Measurements from ENCODE around the gene CSTPP1.

Gene CSTPP1

DNA sequence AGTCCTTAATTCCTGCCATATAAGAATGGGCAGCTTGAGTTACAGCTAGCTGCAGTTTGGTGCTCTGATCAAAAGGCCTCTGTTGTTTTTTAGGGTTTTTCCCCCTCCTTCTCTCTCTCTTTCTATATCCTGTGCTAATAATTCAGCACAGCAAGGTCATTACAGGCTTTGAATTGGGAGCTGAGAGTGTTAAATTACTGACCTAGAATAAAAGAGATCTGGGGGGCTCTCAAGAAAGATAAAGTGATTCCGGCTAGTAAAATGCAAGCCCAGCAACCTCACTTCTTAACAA is 84.9 kb downstream of the CSTPP1 start:
- DNase-seq (ENCODE audit: extremely low spot score, insufficient read length, low read depth) (no peak), FAIRE-seq (no peak)

DNA sequence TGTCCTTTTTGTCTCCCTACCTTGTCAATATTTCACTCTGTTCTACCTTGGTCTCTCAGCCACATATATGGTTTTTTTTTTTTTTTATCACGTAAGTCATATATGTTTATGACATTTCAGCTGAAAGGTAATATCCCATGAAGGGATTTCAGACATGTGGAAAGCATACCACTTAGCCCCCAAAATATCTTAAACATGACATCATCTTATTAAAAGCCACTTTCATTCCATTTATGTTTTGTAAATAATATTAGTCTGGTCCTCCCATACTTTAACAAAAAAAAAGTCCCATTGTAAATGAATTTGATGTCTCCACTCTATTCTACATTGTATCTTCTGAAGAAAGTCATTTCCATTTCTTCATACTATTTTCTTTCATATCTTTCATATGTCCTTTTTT is 85.4 kb downstream of the CSTPP1 start:
- FAIRE-seq: no peak
- no peak for DNase-seq (ENCODE audit: extremely low spot score, insufficient read length, low read depth)

DNA sequence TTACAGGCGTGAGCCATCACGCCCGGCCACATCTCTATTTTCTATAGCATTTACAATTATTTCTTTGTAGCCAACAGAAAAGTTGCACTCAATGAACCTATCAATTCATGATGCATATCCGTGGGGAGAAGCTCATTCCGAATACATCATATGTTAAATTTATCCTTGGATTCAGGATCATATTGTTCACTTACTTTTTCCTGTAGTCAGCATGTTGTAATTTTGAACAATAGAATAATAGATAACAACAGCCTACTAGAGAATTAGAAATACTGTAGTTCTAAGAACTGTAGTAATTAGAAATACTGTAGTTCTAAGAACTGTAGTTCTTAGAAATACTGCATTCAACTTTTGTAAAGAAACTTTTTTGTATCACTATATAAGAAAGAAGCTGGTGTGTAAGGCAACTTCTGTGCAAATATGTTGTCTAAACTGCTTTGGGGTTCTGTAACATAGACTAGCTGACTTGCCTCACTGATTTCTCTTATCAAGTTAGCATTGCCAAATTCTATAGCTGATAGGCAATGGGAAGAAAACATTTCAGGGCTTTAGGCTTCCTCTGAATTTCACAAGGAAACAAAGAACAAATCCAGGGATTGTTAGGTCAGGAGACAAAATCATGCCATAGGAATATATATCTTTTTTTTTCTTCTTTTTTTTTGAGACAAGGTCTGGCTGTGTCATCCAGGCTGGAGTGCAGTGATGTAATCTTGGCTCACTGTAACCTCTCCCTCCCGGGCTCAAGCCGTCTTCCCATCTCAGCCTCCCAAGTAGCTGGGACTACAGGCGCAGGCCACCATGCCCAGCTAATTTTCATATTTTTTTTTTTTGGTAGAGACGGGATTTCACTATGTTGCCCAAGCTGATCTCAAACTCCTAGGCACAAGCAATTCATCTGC is 91.9 kb downstream of the CSTPP1 start:
- FAIRE-seq (no peak), DNase-seq (ENCODE audit: extremely low spot score, insufficient read length, low read depth) (no peak)

DNA sequence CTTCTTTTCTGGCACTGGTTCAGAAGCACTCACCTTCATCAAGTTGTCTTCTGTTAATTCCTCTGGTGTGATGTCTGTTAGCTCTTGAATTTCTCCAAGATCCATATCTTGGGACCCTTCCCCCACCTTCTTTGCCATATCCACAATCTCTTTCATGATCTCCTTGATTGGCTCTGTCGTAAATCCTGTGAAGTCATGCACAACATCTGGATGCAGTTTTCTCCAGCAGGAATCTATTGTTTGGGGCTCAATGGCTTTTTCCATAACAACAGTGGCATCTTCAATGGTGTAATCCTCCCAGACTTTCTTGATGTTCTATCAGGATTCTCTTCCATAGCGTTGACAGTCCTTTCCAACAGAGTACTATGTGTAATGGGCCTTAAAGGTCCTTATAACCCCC is 96.9 kb downstream of the CSTPP1 start:
- FAIRE-seq (no peak), DNase-seq (ENCODE audit: extremely low spot score, insufficient read length, low read depth) (no peak)

DNA sequence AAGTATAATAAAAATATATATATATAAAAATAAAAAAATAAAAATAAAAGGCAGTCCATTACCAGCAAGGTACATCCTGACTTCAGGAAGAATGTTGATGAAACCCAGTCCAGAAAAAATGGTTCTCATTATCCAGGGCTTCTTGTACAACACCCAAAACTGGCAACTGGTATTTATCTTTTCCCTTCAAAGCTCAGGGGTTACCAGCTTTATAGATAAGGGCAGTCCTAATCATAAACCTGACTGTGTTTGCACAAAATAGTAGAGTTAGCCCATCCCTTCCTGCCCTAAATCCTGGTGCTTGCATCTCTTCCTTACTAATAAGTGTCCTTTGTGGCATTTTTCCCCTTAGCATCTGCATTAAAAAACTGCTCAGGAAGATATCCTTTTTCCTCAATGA is 97.5 kb downstream of the CSTPP1 start:
- DNase-seq (ENCODE audit: extremely low spot score, insufficient read length, low read depth): no peak

DNA sequence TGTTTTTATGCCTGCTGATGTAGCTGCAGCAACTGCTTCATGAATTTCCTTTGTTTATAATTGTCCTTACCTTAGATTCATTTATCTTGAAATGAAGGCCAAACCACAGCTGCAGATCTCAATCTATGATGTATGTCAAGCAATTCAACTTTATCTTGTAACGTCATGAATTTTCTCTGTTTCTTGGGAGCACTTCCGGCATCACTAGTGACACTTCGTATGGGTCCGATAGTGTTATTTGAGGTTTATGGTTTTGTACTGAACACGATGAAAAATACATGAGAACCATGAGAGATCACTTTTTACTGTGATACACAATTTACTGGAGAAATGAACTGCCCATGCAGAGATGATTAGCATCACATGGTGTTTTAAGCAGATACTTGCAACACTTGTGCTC is 98.5 kb downstream of the CSTPP1 start:
- no peak for DNase-seq (ENCODE audit: extremely low spot score, insufficient read length, low read depth)
- FAIRE-seq: no peak

More for the DNA sequence above, 97.5 kb downstream of the CSTPP1 start:
- no peak for FAIRE-seq

DNA sequence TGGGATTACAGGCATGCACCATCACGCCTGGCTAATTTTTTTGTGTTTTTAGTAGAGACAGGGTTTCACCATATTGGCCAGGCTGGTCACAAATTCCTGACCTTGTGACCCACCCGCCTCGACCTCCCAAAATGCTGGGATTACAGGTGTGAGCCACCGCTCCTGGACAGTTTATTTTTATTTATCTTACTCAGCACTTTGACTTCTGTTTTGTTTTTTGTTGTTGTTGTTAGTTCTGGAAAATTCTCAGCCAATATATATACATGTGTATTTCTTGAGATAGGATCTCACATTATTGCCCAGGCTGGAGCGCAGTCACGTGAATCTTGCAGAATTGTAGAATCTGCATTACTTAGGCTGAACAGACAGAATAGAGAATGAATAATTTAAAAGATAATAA is 107.6 kb downstream of the CSTPP1 start:
- DNase-seq (ENCODE audit: extremely low spot score, insufficient read length, low read depth) (no peak), FAIRE-seq (no peak)

DNA sequence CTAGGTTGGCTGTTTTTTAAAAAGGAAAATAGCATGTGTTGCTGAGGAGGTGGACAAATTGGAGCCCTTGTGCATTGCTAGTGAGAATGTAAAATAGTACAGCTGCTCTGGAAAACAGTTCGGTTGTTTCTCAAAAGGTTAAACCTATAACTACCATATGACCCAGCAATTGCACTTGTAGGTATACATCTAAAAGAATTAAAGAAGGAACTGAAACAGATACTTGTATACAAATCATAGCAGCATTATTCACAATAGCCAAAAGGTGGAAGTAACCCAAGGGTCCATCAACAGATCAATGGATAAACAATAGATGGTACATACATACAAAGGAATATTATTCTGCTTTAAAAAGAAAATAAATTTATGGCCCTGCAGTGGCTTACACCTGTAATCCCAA is 111.4 kb downstream of the CSTPP1 start:
- no peak for FAIRE-seq

DNA sequence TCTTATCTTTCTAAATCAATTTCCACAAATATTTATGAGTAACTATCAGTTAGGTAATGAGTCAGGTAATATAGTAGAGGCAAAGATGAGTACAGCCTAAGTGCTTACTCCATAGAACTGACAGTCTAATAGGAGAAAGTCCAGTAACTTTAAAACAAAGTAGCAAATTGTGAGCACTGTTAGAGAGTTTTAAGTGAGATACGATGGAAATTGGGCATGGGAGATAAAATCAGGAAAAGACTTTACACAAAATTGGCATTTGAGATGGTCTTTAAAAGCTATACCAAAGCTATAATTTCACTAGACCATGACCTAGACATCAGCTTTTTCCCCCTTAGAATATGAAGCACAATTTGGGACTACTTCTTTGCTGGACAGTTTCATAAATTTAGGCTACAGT is 113.7 kb downstream of the CSTPP1 start:
- DNase-seq (ENCODE audit: extremely low spot score, insufficient read length, low read depth) (no peak), FAIRE-seq (no peak)

More for the DNA sequence above, 111.4 kb downstream of the CSTPP1 start:
- DNase-seq (ENCODE audit: extremely low spot score, insufficient read length, low read depth): no peak

DNA sequence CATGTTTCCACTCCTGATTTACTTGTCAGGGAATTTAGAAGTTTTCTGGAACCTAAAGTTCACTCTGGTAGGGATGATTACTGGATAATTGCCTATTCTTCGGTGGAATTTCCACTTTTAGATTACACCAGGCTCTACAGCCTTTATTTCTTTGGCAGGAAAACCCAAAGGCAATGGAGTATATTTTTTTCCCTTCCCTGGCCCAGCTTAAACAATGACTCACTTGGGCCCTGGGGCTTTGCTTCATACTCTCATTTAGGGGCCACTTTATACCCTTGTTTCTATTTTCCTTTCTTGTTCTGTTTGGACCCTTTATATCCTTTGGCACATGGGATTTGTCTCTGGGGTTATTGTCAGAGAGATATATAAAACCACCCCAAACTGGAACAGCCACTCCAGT is 114.7 kb downstream of the CSTPP1 start:
- DNase-seq (ENCODE audit: extremely low spot score, insufficient read length, low read depth): no peak

DNA sequence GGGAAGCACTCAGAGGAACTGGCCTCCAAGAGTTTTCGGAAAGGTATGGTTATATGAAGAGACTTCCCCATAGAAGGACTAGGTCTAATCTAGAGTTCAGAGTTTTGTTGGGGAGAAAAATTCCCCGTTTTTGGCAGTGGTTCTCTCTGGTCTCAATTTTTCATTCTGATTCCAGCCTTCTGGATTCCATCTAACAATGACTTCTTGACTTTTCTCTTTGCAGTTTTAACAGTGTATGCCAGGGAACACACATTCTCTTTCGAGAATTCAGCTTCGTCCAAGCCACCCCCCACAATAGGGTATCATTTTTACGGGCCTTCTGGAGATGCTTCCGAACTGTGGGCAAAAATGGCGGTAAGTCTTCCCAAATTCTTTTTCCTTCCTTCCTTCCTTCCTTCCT is 115.6 kb downstream of the CSTPP1 start:
- DNase-seq (ENCODE audit: extremely low spot score, insufficient read length, low read depth): no peak
- no peak for FAIRE-seq

More for the DNA sequence above, 114.7 kb downstream of the CSTPP1 start:
- FAIRE-seq: no peak

DNA sequence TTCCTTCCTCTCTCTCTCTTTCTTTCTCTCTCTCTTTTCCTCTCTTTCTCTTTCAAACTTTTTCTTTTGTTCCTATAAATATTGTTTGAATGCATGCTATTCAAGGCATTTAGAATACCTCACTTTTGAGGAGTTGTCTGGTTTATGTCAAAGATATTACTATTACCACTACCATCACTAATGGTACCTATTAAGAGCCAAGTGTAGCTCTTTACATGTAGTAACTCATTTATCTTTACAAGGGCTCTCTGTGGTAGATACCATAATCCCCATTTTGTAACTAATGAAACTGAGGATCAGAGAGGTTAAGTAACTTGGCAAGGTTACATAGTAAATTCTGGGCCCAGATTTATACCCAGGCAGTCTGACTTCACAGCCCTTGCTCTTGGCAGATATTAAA is 116.0 kb downstream of the CSTPP1 start:
- DNase-seq (ENCODE audit: extremely low spot score, insufficient read length, low read depth) (no peak), FAIRE-seq (no peak)

DNA sequence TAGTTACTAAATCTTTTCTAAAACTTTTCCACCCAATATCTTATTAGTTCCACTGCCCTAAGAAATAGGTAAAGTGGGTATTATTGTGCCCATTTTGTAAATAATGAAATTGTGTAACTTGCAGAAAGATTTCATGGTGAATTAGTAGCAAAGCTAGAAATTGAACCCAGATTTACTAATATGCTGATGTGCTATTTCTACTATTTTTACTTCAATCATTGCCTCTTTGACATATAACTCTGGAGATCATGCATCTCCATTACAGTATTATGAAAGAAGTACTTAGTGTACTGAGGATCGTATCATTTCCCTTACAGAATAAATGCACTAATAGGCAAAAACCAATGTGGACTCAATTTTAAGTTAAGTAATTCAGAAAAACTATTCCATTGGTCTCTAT is 119.0 kb downstream of the CSTPP1 start:
- FAIRE-seq: no peak
- DNase-seq (ENCODE audit: extremely low spot score, insufficient read length, low read depth): no peak

DNA sequence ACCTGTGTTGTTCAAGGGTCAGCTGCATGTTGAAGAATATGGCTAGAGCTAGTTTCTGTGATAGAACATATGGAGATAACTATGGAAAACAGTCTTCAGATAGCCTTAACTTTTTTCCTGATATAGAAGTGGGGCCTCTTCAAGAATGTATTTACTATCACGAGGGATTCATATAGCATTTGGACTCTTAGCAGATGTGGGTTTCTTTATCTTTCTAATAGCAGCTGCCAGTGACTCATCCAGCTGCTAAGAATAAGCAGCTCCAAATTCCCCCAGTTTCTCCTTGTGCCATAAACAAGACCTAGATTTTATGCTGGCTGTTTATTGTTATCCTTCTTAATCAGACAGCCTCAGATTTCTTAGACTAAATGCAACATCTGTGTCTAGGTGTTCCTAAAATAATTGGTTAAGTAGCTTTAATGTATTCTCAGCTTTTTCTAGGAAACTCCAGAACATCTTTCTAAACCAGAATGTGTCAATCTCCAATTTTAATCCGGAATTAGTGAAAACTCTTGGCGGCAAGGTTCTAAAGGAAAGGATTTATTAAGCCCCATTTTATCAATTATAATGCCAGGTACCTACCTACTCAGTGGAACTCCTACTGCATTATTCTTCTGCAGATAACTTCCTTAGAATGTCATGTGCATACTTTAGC is 119.8 kb downstream of the CSTPP1 start:
- no peak for FAIRE-seq

DNA sequence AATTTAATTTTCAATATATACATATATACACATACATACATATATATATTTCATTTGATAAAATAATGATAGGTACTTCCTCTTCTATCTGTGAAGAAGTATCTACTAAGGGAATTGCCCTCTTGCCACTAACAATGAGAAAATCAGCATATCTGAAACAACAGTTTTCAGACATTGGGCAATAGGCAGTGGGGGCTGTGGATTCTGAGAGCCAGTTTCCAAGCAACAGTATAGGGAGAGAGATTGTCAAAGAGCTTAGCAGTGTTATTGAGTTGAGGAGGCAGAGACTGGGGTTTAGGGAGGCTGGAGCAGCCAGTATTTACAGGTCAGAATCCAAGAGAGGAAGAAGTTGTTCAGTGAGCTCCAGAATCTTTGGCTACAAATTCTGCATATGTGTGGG is 120.8 kb downstream of the CSTPP1 start:
- no peak for FAIRE-seq

More for the DNA sequence above, 119.8 kb downstream of the CSTPP1 start:
- DNase-seq (ENCODE audit: extremely low spot score, insufficient read length, low read depth): no peak

DNA sequence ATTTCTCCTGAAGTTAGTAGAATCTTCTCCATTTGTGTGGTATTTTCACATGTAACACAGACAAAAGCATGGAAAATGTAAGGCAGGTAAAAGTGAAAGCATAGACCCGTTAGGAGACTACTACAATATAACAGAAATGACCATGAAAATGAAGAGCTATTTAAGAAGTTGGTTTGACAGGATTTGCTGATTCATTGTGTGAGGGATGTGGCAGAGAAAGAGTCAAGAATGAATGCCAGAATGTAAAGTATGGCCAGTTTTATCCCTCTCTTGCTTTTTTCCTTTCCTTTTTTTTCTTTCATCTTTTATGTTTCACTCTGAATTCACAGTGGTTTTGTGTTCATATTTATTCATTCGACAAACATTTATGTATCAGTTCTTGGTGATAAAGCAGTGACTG is 124.2 kb downstream of the CSTPP1 start:
- FAIRE-seq (no peak), DNase-seq (ENCODE audit: extremely low spot score, insufficient read length, low read depth) (no peak)

More for the DNA sequence above, 120.8 kb downstream of the CSTPP1 start:
- DNase-seq (ENCODE audit: extremely low spot score, insufficient read length, low read depth): no peak

DNA sequence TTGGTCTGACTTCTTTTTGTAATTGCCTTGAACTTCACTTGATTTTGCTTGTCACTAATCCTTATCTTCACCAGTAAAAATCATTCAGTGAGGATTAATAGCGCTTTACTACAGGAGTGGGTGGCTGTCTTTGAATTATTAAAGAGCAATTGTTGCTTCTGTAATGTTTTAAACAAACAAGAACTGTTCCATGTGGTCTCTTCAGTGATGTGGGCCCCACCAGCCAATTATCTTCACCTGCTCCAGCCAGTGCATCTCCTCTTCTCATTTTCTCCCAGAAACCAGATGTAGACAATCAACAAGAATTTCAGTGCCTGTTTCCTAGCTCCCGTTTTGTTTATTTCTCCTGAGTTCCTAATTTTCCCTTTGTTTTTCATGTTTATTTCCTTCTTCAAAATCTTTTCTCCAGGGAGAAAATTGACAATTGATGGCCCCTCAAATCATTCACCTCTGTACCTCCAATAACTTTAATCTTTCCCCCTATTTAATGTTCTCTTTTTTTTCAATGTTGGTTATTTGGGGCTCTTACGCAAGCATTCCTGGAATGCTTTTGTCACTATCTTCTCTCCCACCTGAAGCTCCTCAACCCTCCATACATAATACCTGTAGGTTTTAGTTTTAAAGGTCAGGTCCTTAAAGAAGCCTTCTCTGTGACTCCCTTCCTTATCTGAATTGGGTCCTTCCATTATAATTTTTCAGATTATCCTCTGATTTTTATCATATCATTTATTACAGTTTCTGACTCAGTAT is 125.0 kb downstream of the CSTPP1 start:
- DNase-seq (ENCODE audit: extremely low spot score, insufficient read length, low read depth): no peak
- FAIRE-seq: no peak

DNA sequence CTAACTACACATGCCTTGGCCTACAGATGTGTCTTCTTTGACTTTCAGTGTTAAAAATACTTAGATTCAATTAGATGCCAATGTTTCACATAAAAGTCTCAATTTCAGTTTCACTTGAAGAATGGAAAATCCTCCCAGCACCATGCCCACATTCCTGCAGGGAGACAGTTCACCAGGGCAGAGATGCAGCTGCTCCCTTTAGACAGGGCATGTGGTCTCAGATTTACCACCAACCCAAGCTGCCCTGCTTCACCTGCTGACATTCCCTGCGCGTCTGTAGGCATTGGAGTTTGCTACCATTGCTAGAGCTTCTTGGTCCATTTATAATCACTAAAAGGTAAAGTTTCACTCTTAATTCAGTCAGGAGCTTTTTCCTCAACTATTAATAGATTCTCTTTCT is 126.2 kb downstream of the CSTPP1 start:
- FAIRE-seq: no peak
- DNase-seq (ENCODE audit: extremely low spot score, insufficient read length, low read depth): no peak

DNA sequence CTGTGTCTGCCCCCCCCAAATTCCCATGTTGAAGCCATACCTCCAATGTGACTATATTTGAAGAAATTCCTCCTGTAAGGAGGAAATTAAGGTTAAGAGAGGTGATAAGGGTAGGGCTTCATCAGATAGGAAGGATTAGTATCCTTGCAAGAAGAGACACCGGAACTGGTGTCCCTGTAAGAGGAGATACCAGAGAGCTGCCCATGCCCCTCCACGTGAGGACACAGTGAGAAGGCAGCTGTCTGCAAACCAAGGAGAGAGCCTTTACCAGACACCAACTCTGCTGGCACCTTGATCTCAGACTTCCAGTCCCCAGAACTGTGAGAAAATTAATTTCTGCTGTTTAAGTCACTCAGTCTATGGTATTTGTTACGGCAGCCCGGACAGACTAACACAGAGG is 130.8 kb downstream of the CSTPP1 start:
- FAIRE-seq: no peak
- DNase-seq (ENCODE audit: extremely low spot score, insufficient read length, low read depth): no peak

DNA sequence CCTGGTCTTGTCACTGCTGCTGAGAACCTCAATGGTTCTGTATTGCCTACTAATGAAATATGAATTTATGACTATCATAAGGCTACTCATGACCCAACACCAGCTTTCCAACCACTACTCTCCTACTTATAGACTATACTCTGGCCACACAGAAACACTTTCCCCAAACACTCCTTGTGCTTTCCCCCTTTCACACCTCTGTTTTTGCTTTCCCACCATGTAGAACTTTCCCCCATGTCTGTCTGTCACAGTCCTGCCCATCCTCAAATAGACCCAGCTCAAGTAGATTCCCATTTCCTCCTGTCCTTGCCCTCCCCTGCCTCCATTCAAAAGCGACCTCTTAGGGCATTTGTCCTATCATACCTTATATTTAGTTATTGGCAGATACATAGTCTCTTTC is 134.2 kb downstream of the CSTPP1 start:
- no peak for FAIRE-seq

DNA sequence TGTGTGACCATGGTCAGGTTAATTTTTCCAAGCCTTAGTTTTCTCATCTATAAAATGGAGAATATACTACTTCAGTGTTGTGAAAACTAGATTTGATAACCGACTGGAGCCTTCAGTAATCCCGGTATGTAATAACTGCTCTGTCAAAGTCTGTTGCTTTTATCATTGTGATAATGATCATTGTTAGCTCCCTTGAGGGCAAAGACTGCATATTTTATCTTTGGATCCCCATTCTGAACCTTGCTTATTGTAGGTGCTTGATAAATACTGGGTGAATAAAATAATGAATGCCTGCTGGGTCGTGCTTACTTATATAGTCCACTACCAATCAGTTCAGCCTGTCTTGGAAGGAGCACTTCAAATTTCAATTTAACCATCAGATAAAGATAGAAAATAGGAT is 134.8 kb downstream of the CSTPP1 start:
- FAIRE-seq (no peak), DNase-seq (ENCODE audit: extremely low spot score, insufficient read length, low read depth) (no peak)

More for the DNA sequence above, 134.2 kb downstream of the CSTPP1 start:
- no peak for DNase-seq (ENCODE audit: extremely low spot score, insufficient read length, low read depth)

Data from GM18507 (cell line).